H9 (cell line): Measurements from ENCODE around the gene ZNF432. TPM values are rescaled to one million over a fixed set of nuclear protein-coding genes. Genes with fewer than 3 reads are reported as not detected.

ENCODE experiments used
- DNase-seq: peaks from one replicate; pipeline ENCODE4 v3.0.0-alpha.2; 2017
- H2AFZ ChIP-seq: one replicate; pipeline ENCODE4 v1.6.1; 2013; ENCODE audit warnings: mild to moderate bottlenecking, low read length, control low read depth, moderate library complexity
- H2AK5ac ChIP-seq: 2 replicates; pipeline ENCODE4 v1.6.1; 2013; ENCODE audit warnings: low read length, control low read depth, mixed read lengths; ENCODE audit not compliant: insufficient read length
- H2BK120ac ChIP-seq: one replicate; pipeline ENCODE4 v1.6.1; 2013; ENCODE audit warnings: low read depth, mild to moderate bottlenecking, low read length, control low read depth, inconsistent platforms; ENCODE audit not compliant: poor library complexity, severe bottlenecking
- H2BK12ac ChIP-seq: 2 replicates; pipeline ENCODE4 v1.6.1; 2013; ENCODE audit warnings: low read length, control low read depth, mixed read lengths, low read depth; ENCODE audit not compliant: insufficient read length
- H2BK15ac ChIP-seq: 2 replicates; pipeline ENCODE4 v1.6.1; 2013; ENCODE audit warnings: low read depth, low read length, control low read depth
- H2BK20ac ChIP-seq: one replicate; pipeline ENCODE4 v1.6.1; 2013; ENCODE audit warnings: low read depth, mild to moderate bottlenecking, low read length, control low read depth, inconsistent platforms; ENCODE audit not compliant: poor library complexity, severe bottlenecking
- H2BK5ac ChIP-seq: 2 replicates; pipeline ENCODE4 v1.6.1; 2013; ENCODE audit warnings: low read length, control low read depth, mixed read lengths; ENCODE audit not compliant: insufficient read length
- H3K14ac ChIP-seq: 2 replicates; pipeline ENCODE4 v1.6.1; 2013; ENCODE audit warnings: low read length, control low read depth; ENCODE audit not compliant: insufficient read depth
- H3K18ac ChIP-seq: 2 replicates; pipeline ENCODE4 v1.6.1; 2013; ENCODE audit warnings: low read depth, mild to moderate bottlenecking, mixed read lengths, low read length, control low read depth; ENCODE audit not compliant: insufficient read length
- H3K23ac ChIP-seq: 2 replicates; pipeline ENCODE4 v1.6.1; 2013; ENCODE audit warnings: low read length, control low read depth, mixed read lengths, low read depth; ENCODE audit not compliant: insufficient read length
- H3K23me2 ChIP-seq: 2 replicates; pipeline ENCODE4 v1.6.1; 2013; ENCODE audit warnings: low read depth, mild to moderate bottlenecking, mixed read lengths, low read length, control low read depth; ENCODE audit not compliant: insufficient read length, poor library complexity, severe bottlenecking
- H3K27ac ChIP-seq: 2 replicates; pipeline ENCODE4 v1.5.1; 2013; ENCODE audit warnings: low read length, control low read depth, mixed read lengths, low read depth; ENCODE audit not compliant: insufficient read length
- H3K27me3 ChIP-seq: 2 replicates; pipeline ENCODE4 v1.6.1; 2013; ENCODE audit warnings: low read length, control low read depth, inconsistent platforms; ENCODE audit not compliant: insufficient read depth
- H3K4ac ChIP-seq: 2 replicates; pipeline ENCODE4 v1.6.1; 2013; ENCODE audit warnings: low read depth, mild to moderate bottlenecking, control low read depth, inconsistent platforms, low read length, moderate library complexity
- H3K4me1 ChIP-seq: 2 replicates; pipeline ENCODE4 v1.6.1; 2013; ENCODE audit warnings: low read length, control low read depth, inconsistent platforms; ENCODE audit not compliant: insufficient read depth
- H3K4me2 ChIP-seq: 2 replicates; pipeline ENCODE4 v1.6.1; 2013; ENCODE audit warnings: low read length, control low read depth, mixed read lengths; ENCODE audit not compliant: insufficient read length, insufficient read depth
- H3K56ac ChIP-seq: 2 replicates; pipeline ENCODE4 v1.6.1; 2013; ENCODE audit warnings: low read depth, mild to moderate bottlenecking, mixed read lengths, low read length, control low read depth; ENCODE audit not compliant: insufficient read length
- H3K79me1 ChIP-seq: 2 replicates; pipeline ENCODE4 v1.6.1; 2013; ENCODE audit warnings: low read depth, mild to moderate bottlenecking, moderate library complexity, low read length, control low read depth, inconsistent platforms; ENCODE audit not compliant: insufficient read depth, poor library complexity, severe bottlenecking
- H3K79me2 ChIP-seq: 2 replicates; pipeline ENCODE4 v1.6.1; 2013; ENCODE audit warnings: low read length, control low read depth, inconsistent platforms; ENCODE audit not compliant: insufficient read depth
- H3K9ac ChIP-seq: 2 replicates; pipeline ENCODE4 v1.6.1; 2013; ENCODE audit warnings: low read length, control low read depth, mixed read lengths; ENCODE audit not compliant: insufficient read length; ENCODE audit errors: extremely low read depth
- H3K9me3 ChIP-seq: one replicate; pipeline ENCODE4 v1.6.1; 2013; ENCODE audit warnings: low read depth, low read length, inconsistent platforms; ENCODE audit not compliant: control insufficient read depth
- H3T11ph ChIP-seq: one replicate; pipeline ENCODE4 v1.6.1; 2013; ENCODE audit warnings: mild to moderate bottlenecking, low read length, control low read depth, inconsistent platforms
- H4K20me1 ChIP-seq: one replicate; pipeline ENCODE4 v1.6.1; 2013; ENCODE audit not compliant: control insufficient read depth, insufficient read length, insufficient read depth
- H4K5ac ChIP-seq: 2 replicates; pipeline ENCODE4 v1.6.1; 2013; ENCODE audit warnings: low read depth, mild to moderate bottlenecking, mixed read lengths, low read length, control low read depth; ENCODE audit not compliant: insufficient read length
- H4K8ac ChIP-seq: replicated peaks from 2 replicates; pipeline ENCODE4 v1.6.1; 2013; ENCODE audit warnings: low read length, control low read depth, mixed read lengths, low read depth; ENCODE audit not compliant: insufficient read length
- H4K91ac ChIP-seq: 2 replicates; pipeline ENCODE4 v1.6.1; 2013; ENCODE audit warnings: low read depth, mild to moderate bottlenecking, moderate library complexity, mixed read lengths, low read length, control low read depth; ENCODE audit not compliant: insufficient read length
- H3K27ac Mint-ChIP-seq, 3 experiments: 2 replicates in 2 of 3; 3 replicates in 1 of 3; pipeline ENCODE4 v1.8.0; 2020 to 2021; ENCODE audit warnings: mixed read lengths in 3 of 3, mild to moderate bottlenecking in 1 of 3, moderate library complexity in 1 of 3
- H3K27me3 Mint-ChIP-seq: 2 replicates; pipeline ENCODE4 v1.8.0; 2021; ENCODE audit warnings: low read depth, mild to moderate bottlenecking, moderate library complexity, mixed read lengths
- H3K36me3 Mint-ChIP-seq, 3 experiments: 2 replicates in 2 of 3; 3 replicates in 1 of 3; pipeline ENCODE4 v1.8.0; 2020 to 2021; ENCODE audit warnings: low read depth in 3 of 3, mixed read lengths in 3 of 3; ENCODE audit not compliant: insufficient read depth in 1 of 3
- H3K4me1 Mint-ChIP-seq, 2 experiments: 2 replicates each; pipeline ENCODE4 v1.8.0; 2020; ENCODE audit warnings: mixed read lengths in 2 of 2
- H3K4me3 Mint-ChIP-seq, 2 experiments: 2 replicates in 1 of 2; 3 replicates in 1 of 2; pipeline ENCODE4 v1.8.0; 2020 to 2021; ENCODE audit warnings: mild to moderate bottlenecking in 2 of 2, mixed read lengths in 2 of 2, moderate library complexity in 1 of 2
- H3K9me3 Mint-ChIP-seq, 2 experiments: 2 replicates in 1 of 2; 3 replicates in 1 of 2; pipeline ENCODE4 v1.8.0; 2020; ENCODE audit warnings: mild to moderate bottlenecking in 2 of 2, mixed read lengths in 2 of 2, moderate library complexity in 1 of 2
- CTCF ChIP-seq: fragments of 200-600 bp; sonication (generic); conservative IDR thresholded peaks from 3 replicates; pipeline ENCODE4 v1.8.0; 2021; ENCODE audit warnings: antibody characterized with exemption, mild to moderate bottlenecking
- WGBS: extraction: QIAGEN DNeasy Blood & Tissue Kit; methylation state at CpG from one replicate; pipeline ENCODE4 v1.1.7; 2013; ENCODE audit warnings: missing lambda C conversion rate, low lambda C conversion rate, mixed read lengths; ENCODE audit not compliant: insufficient read length; ENCODE audit errors: extremely low coverage; 5-methylcytosine and 5-hydroxymethylcytosine counted together
- total RNA-seq: library from RNA; stranded (reverse); gene quantifications from 2 replicates; pipeline ENCODE4 v1.2.1, GENCODE V29; 2021

The ZNF432 gene
- total RNA-seq, 1 experiment from 2014 or later: 13.2 TPM

- no peak overlapping the region for H2BK12ac ChIP-seq
- no peaks in the 10 kb centered on the region for H3K79me1 ChIP-seq
- H4K8ac ChIP-seq: no peak overlapping the region
- no peaks in the 10 kb centered on the region for H3K79me2 ChIP-seq
- Mint-ChIP-seq H3K36me3 (peaks cover 73 to 88% (median 81%) of the 10 kb centered on the region in 3 experiments), H3K4me3 (no peak overlapping the region), H3K9me3 (peaks cover 46 to 54% of the 10 kb centered on the region in 2 experiments), H3K4me1 (no peaks in the 10 kb centered on the region; a peak in 1 of 4 replicates), H3K27ac (no peak overlapping the region), H3K27me3 (no peaks in the 10 kb centered on the region)
- no peak overlapping the region for H2BK120ac ChIP-seq
- H4K91ac ChIP-seq: no peak overlapping the region
- no peak overlapping the region for H3K18ac ChIP-seq
- no peaks in the 10 kb centered on the region for H4K20me1 ChIP-seq
- no peak overlapping the region for H2AFZ ChIP-seq
- no peak overlapping the region for H3T11ph ChIP-seq
- no peak overlapping the region for H3K23ac ChIP-seq
- H3K23me2 ChIP-seq: no peaks in the 10 kb centered on the region
- no peak overlapping the region for H3K4ac ChIP-seq
- no peak overlapping the region for H4K5ac ChIP-seq
- no peaks in the 10 kb centered on the region for H3K27me3 ChIP-seq
- no peak overlapping the region for H3K4me2 ChIP-seq
- no peak for TF ChIP-seq CTCF
- H2AK5ac ChIP-seq: no peak overlapping the region
- peaks cover 33% of the 10 kb centered on the region for H3K9me3 ChIP-seq
- no peak overlapping the region for H2BK15ac ChIP-seq
- WGBS: no CpG with 5 or more reads among the region's 4 CpGs
- H3K27ac ChIP-seq: no peak overlapping the region
- no peak for DNase-seq
- no peak overlapping the region for H3K14ac ChIP-seq
- H3K9ac ChIP-seq: no peak overlapping the region
- H2BK5ac ChIP-seq: no peak overlapping the region
- H3K56ac ChIP-seq: no peak overlapping the region
- H3K4me1 ChIP-seq: no peaks in the 10 kb centered on the region
- no peak overlapping the region for H2BK20ac ChIP-seq
These were observed 9.5 kb downstream of the ZNF432 start for GRCh38 chr19:52039169-52039568.
